WI38 (cell line): ENCODE data around the gene ZER1.

ENCODE experiments used
- H3K4me3 ChIP-seq: 2 replicates; pipeline ENCODE4 v1.5.1; 2011; ENCODE audit warnings: low read depth, mild to moderate bottlenecking, control low read depth, low read length
- TF ChIP-seq, protein P1 (sequence below): IDR thresholded peaks from 2 replicates; pipeline ENCODE4 v1.5.1; 2012; ENCODE audit warnings: low read depth, mild to moderate bottlenecking, control low read depth, low read length

The ZER1 gene

DNA sequence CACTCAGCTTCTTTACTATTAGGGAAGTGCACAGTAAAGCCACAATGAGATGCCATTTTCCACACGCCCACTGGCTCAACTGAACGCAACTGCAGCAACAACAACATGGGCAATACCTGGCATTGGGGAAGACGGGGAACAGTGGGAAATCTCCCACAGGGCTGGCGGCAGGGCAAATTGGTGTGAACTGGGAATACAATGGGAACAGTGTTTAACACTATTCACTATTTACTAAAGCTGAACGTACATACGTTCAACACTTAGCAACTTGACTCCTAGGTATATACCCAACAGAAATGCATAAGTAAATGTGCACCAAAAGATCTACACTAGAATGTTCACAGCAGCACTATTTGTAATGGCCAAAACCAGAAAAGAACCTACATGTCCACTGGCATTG is 14.1 kb downstream of the ZER1 start:
- TF ChIP-seq, protein P1, sequence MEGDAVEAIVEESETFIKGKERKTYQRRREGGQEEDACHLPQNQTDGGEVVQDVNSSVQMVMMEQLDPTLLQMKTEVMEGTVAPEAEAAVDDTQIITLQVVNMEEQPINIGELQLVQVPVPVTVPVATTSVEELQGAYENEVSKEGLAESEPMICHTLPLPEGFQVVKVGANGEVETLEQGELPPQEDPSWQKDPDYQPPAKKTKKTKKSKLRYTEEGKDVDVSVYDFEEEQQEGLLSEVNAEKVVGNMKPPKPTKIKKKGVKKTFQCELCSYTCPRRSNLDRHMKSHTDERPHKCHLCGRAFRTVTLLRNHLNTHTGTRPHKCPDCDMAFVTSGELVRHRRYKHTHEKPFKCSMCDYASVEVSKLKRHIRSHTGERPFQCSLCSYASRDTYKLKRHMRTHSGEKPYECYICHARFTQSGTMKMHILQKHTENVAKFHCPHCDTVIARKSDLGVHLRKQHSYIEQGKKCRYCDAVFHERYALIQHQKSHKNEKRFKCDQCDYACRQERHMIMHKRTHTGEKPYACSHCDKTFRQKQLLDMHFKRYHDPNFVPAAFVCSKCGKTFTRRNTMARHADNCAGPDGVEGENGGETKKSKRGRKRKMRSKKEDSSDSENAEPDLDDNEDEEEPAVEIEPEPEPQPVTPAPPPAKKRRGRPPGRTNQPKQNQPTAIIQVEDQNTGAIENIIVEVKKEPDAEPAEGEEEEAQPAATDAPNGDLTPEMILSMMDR: no peak
- H3K4me3 ChIP-seq: no peak overlapping the region

DNA sequence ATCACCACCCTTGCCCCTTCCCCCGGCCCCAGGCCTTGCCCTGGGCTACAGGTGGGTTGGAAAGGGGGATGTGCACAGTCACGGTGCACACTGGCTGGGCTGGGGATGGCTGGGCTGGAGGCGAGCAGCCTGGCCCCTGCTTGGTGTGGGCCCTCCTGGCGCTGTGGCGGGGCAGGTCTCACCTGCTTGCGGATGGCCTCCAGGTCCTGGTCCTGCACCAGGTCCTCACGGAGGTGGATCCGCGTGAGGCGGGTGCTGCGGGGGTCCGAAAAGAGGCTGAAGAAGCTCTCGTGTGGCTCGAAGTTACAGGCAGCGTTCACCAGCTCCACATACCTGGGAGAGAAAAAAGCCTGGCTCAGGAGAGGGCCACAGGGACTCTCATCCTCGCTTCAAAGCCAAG is 18.1 kb downstream of the ZER1 start:
- TF ChIP-seq, protein P1: no peak
- H3K4me3 ChIP-seq: no peak overlapping the region

DNA sequence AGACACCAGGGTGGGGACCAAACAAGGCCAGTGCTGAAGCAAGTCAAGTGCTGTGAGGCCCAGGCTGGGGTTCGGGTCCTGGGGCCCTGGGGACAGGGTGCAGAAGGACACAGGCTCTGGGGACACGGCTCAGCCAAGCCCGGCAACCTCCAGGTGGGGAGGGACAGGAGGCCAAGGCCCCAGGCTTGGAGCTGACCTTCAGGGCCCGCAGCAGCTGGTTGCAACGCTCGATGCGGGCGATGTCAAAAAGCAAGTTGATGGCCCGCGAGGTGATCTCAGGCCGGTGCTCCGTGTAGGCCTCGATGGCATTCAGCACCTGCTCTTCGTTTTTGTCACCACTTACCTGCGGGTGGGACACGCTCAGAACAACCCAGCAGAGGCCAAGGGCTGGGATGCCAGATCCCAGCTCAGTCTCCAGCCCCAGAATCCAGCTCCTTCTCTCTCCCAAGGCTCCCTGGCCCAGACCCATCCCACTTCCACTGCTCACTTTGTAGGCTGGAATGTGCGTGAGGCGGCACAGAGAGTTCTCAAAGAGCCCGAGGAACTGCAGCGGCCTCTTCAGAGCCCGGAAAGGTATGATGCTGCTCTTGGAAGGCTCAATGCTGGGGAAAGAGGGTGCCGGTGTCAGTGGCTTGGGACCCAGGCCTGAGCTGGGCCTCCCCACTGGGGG is 20.7 kb downstream of the ZER1 start:
- no peak overlapping the region for H3K4me3 ChIP-seq
- TF ChIP-seq, protein P1: no peak

DNA sequence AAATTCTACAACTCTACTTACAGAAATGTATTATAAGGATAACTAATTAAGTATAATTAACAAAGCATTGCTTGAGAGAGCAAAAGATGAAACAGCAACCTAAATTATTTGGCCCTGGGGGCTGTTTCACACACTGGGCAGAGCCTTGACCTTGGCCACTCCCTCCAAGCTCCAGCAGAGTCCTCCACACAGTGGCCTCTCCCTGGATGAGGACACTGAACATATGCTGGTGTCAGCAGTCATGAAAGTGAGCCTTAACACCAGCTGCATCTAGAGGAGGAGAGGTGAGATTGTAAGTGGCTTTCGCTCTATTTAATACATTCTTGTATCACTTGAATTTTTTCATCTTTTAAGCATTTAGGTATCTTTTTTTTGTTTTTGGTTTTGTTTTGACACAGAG is 24.5 kb downstream of the ZER1 start:
- TF ChIP-seq, protein P1: no peak
- no peak overlapping the region for H3K4me3 ChIP-seq

DNA sequence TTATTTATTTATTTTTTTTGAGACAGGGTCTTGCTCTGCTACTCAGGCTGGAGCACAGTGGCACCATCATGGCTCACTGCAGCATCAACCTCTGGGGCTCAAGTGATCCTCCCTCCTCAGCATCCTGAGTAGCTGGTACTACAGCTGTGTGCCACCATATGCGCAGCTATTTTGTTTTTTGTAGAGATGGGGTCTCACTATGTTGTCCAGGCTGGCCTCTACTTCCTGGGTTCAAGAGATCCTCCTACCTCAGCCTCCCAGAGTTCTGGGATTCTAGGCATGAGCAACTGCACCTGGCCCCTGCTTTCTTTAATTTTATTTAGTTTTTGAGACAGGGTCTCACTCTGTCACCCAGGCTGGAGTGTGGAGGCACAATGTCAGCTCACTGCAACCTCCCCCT is 28.3 kb downstream of the ZER1 start:
- H3K4me3 ChIP-seq: no peak overlapping the region
- TF ChIP-seq, protein P1: no peak

DNA sequence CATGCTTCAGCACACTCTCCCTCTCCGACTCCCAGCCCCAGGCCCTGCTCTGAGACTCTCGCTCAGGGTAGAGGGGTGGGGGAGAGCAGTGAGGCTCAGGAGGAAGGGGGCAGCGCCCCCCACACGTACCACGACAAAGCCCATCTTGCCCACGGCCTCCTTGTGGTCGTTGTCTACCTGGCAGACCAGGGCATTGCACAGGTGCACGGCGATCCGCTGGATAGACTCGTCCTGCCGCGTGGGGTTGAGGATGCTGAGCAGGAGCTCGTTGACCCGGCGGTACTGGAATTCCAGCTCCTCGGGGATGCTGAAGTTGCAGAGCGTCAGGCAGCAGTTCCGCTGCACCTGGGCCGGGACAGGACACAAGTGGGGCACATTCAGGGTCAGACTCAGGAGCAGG is 29.3 kb downstream of the ZER1 start:
- H3K4me3 ChIP-seq: no peak overlapping the region
- TF ChIP-seq, protein P1: no peak

DNA sequence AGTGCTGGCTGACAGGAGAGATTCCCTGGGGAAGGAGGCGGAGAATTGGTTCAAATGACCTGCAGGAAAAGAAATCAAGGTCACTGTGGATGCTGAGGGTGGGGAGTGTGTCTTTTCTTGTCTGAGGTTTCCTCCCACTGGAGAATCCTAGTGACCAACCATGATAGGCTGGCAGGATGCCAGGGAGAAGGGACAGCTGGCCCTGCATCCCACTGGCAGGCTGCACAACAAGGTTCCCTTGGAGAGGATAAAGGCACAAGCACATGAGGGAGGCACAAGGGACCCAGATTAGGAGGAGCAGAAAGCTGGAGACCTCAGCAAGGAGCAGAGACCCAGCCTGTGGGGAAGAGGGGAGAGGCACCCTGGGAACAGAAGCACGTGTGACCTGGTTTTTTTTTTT is 36.4 kb downstream of the ZER1 start:
- TF ChIP-seq, protein P1: no peak

More for the DNA sequence above, 36.4 kb downstream of the ZER1 start:
- H3K4me3 ChIP-seq: no peak overlapping the region
